ENCODE data around the gene INSR.
"Not testable (repeated sequence)": the region's sequence is repeated elsewhere in the genome, so short reads cannot be mapped to it uniquely, and the experiment has no call there.

Gene INSR

DNA sequence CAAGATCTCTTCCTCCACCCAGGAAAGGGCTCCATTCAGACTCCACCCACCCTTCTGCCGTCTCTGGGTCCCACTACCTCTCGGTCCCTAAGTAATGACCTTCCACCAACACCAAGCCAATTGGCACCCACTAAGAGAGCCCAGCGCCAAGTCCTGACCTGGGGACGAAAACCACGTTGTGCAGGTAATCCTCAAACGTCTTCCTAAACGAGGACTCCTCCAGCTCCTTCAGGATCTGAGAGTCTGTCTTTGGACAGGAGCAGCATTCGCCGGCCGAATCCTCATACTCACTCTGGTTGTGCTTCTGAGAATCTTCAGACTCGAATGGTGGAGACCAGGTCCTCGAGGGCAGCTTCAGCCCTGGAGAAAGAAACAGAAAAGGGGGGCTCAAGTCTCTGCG lies 141.6 kb downstream of the INSR start:
- Histone ChIP-seq H3K27me3 (ENCODE audit: insufficient read depth, low read length) (no peaks in the 10 kb centered on the region), H3K36me3 (ENCODE audit: insufficient read depth, low read length) (peaks cover 3% of the 10 kb centered on the region; the same call in 1 of the 2 replicates), H3K27ac (ENCODE audit: low read depth, low read length) (no peak overlapping the region), H3K4me3 (ENCODE audit: low read length) (no peak overlapping the region), H3K9ac (ENCODE audit: low read depth, low read length) (no peak overlapping the region), H3K9me3 (ENCODE audit: insufficient read depth, low read depth, low read length) (no peaks in the 10 kb centered on the region), H3K4me1 (ENCODE audit: insufficient read depth, low read length) (no peaks in the 10 kb centered on the region)
- 89% methylated on average over 12 of the region's 13 CpGs for whole genome bisulfite sequencing

GRCh38 chr19:7149956-7150705 lies 144.1 kb downstream of the INSR start:
- no peak overlapping the region for H3K9ac ChIP-seq (ENCODE audit: low read depth, low read length)
- no peaks in the 10 kb centered on the region for H3K4me1 ChIP-seq (ENCODE audit: insufficient read depth, low read length)
- peaks cover 9% of the 10 kb centered on the region; the same call in 1 of the 2 replicates for H3K9me3 ChIP-seq (ENCODE audit: insufficient read depth, low read depth, low read length)
- H3K27me3 ChIP-seq (ENCODE audit: insufficient read depth, low read length): no peaks in the 10 kb centered on the region
- 92% methylated on average over 23 of the region's 24 CpGs for WGBS
- H3K4me3 ChIP-seq (ENCODE audit: low read length): no peak overlapping the region
- peaks cover 3% of the 10 kb centered on the region; the same call in 1 of the 2 replicates for H3K36me3 ChIP-seq (ENCODE audit: insufficient read depth, low read length)
- H3K27ac ChIP-seq (ENCODE audit: low read depth, low read length): no peak overlapping the region

- not testable (repeated sequence) for H3K9me3 ChIP-seq (ENCODE audit: insufficient read depth, low read depth, low read length); H3K4me1 ChIP-seq (ENCODE audit: insufficient read depth, low read length); H3K27me3 ChIP-seq (ENCODE audit: insufficient read depth, low read length); H3K27ac ChIP-seq (ENCODE audit: low read depth, low read length); H3K4me3 ChIP-seq (ENCODE audit: low read length); H3K36me3 ChIP-seq (ENCODE audit: insufficient read depth, low read length); H3K9ac ChIP-seq (ENCODE audit: low read depth, low read length)
- WGBS: 99% methylated on average over 8 of the region's 10 CpGs
Observed at GRCh38 chr19:7147119-7147675, 147.0 kb downstream of the INSR start.

GRCh38 chr19:7146086-7146485 lies 148.1 kb downstream of the INSR start:
- 100% methylated on average over 5 of the region's 5 CpGs for WGBS
- H3K4me3 ChIP-seq (ENCODE audit: low read length); H3K4me1 ChIP-seq (ENCODE audit: insufficient read depth, low read length); H3K27ac ChIP-seq (ENCODE audit: low read depth, low read length); H3K9ac ChIP-seq (ENCODE audit: low read depth, low read length); H3K27me3 ChIP-seq (ENCODE audit: insufficient read depth, low read length); H3K9me3 ChIP-seq (ENCODE audit: insufficient read depth, low read depth, low read length): not testable (repeated sequence)
- peaks cover 15% of the 10 kb centered on the region for H3K36me3 ChIP-seq (ENCODE audit: insufficient read depth, low read length)

DNA sequence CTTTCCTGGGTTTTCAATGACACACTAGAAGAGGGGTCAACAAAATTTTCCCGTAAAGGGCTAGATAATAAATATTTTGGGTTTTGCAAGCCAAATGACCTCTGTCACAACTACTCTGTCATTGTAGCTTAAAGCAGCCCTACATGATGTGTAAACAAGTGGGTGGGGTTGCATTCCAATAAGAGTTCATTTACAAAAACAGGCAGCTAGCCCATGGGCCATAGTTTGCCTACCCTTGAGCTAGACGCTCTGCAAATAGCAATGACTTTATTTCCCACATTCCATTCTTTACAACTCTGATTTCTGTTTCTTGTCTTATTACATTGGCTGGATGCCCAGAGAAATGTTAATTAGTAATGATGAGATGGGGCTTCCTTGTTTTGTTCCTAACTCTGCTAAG lies 148.7 kb downstream of the INSR start:
- 88% methylated on average over 2 of the region's 2 CpGs for WGBS
- H3K4me3 ChIP-seq (ENCODE audit: low read length): no peak overlapping the region
- H3K27me3 ChIP-seq (ENCODE audit: insufficient read depth, low read length): no peaks in the 10 kb centered on the region
- H3K9ac ChIP-seq (ENCODE audit: low read depth, low read length): no peak overlapping the region
- H3K4me1 ChIP-seq (ENCODE audit: insufficient read depth, low read length): no peaks in the 10 kb centered on the region
- H3K9me3 ChIP-seq (ENCODE audit: insufficient read depth, low read depth, low read length): peaks cover 9% of the 10 kb centered on the region; the same call in 1 of the 2 replicates
- no peak overlapping the region for H3K27ac ChIP-seq (ENCODE audit: low read depth, low read length)
- H3K36me3 ChIP-seq (ENCODE audit: insufficient read depth, low read length): peaks cover 19% of the 10 kb centered on the region

- 96% methylated on average over 21 of the region's 22 CpGs for WGBS
- Histone ChIP-seq H3K36me3 (ENCODE audit: insufficient read depth, low read length) (peaks cover 33% of the 10 kb centered on the region), H3K27me3 (ENCODE audit: insufficient read depth, low read length) (no peaks in the 10 kb centered on the region), H3K27ac (ENCODE audit: low read depth, low read length) (no peak overlapping the region), H3K4me3 (ENCODE audit: low read length) (no peak overlapping the region), H3K4me1 (ENCODE audit: insufficient read depth, low read length) (no peaks in the 10 kb centered on the region), H3K9me3 (ENCODE audit: insufficient read depth, low read depth, low read length) (peaks cover 13% of the 10 kb centered on the region; the same call in 1 of the 2 replicates), H3K9ac (ENCODE audit: low read depth, low read length) (no peak overlapping the region)
Observed at GRCh38 chr19:7142771-7143170, 151.4 kb downstream of the INSR start.

GRCh38 chr19:7140137-7140536 lies 154.1 kb downstream of the INSR start:
- no peak overlapping the region for H3K27ac ChIP-seq (ENCODE audit: low read depth, low read length)
- H3K4me3 ChIP-seq (ENCODE audit: low read length): no peak overlapping the region
- H3K36me3 ChIP-seq (ENCODE audit: insufficient read depth, low read length): peaks cover 38% of the 10 kb centered on the region
- H3K27me3 ChIP-seq (ENCODE audit: insufficient read depth, low read length): no peaks in the 10 kb centered on the region
- no peak overlapping the region for H3K9ac ChIP-seq (ENCODE audit: low read depth, low read length)
- peaks cover 5% of the 10 kb centered on the region; the same call in 1 of the 2 replicates for H3K9me3 ChIP-seq (ENCODE audit: insufficient read depth, low read depth, low read length)
- no peaks in the 10 kb centered on the region for H3K4me1 ChIP-seq (ENCODE audit: insufficient read depth, low read length)
- WGBS: 100% methylated on average over 1 of the region's 2 CpGs

GRCh38 chr19:7139095-7139494 lies 155.1 kb downstream of the INSR start:
- Histone ChIP-seq H3K4me1 (ENCODE audit: insufficient read depth, low read length) (no peaks in the 10 kb centered on the region), H3K36me3 (ENCODE audit: insufficient read depth, low read length) (peaks cover 38% of the 10 kb centered on the region), H3K27ac (ENCODE audit: low read depth, low read length) (no peak overlapping the region), H3K27me3 (ENCODE audit: insufficient read depth, low read length) (no peaks in the 10 kb centered on the region), H3K9me3 (ENCODE audit: insufficient read depth, low read depth, low read length) (peaks cover 5% of the 10 kb centered on the region; the same call in 1 of the 2 replicates), H3K4me3 (ENCODE audit: low read length) (no peak overlapping the region), H3K9ac (ENCODE audit: low read depth, low read length) (no peak overlapping the region)
- 100% methylated on average over 1 of the region's 1 CpG for WGBS

DNA sequence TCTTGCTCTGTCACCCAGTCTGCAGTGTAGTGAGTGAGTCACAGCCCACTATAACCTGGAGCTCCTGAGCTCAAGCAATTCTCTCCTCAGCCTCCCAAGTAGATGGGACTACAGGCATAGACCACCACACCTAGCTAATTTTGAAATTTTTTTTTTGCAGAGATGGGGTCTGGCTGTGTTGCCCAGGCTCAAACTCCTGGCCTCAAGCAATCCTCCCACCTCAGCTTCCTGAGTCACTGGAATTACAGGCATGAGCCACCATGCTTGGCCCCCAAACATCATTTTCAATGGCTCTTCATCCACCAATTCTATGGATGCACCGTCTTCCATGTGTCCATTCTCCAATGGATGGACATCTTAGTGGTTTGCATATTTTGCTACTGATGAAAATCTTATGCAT lies 155.8 kb downstream of the INSR start:
- 100% methylated on average over 1 of the region's 1 CpG for WGBS
- H3K9me3 ChIP-seq (ENCODE audit: insufficient read depth, low read depth, low read length): peaks cover 5% of the 10 kb centered on the region; the same call in 1 of the 2 replicates
- H3K27ac ChIP-seq (ENCODE audit: low read depth, low read length): no peak overlapping the region
- no peaks in the 10 kb centered on the region for H3K4me1 ChIP-seq (ENCODE audit: insufficient read depth, low read length)
- no peak overlapping the region for H3K9ac ChIP-seq (ENCODE audit: low read depth, low read length)
- no peak overlapping the region for H3K4me3 ChIP-seq (ENCODE audit: low read length)
- H3K27me3 ChIP-seq (ENCODE audit: insufficient read depth, low read length): no peaks in the 10 kb centered on the region
- peaks cover 38% of the 10 kb centered on the region for H3K36me3 ChIP-seq (ENCODE audit: insufficient read depth, low read length)

- 96% methylated on average over 2 of the region's 2 CpGs for WGBS
- Histone ChIP-seq H3K27ac (ENCODE audit: low read depth, low read length) (no peak overlapping the region), H3K27me3 (ENCODE audit: insufficient read depth, low read length) (no peaks in the 10 kb centered on the region), H3K36me3 (ENCODE audit: insufficient read depth, low read length) (peaks cover 34% of the 10 kb centered on the region), H3K4me3 (ENCODE audit: low read length) (no peak overlapping the region), H3K9ac (ENCODE audit: low read depth, low read length) (no peak overlapping the region), H3K9me3 (ENCODE audit: insufficient read depth, low read depth, low read length) (peaks cover 5% of the 10 kb centered on the region; the same call in 1 of the 2 replicates), H3K4me1 (ENCODE audit: insufficient read depth, low read length) (no peaks in the 10 kb centered on the region)
Observed at GRCh38 chr19:7137120-7137519, 157.1 kb downstream of the INSR start.

DNA sequence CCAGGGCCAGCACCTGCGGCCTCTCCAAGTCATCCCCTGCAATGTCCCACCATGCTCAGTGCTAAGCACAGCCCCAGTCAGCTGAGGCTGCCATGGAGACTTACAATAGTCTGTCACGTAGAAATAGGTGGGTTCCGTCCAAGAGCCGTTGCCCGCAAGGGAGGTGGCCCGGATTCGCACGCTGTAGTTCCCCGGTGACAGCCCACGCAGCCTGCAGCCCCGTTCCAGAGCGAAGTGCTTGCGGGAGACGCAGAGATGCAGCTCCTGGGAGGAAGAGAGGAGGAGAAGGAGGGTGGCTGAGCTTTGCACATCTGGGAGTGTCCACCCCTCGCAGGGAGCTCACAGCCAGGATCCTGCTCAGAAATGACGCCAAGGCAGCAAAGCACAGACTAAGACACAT lies 162.2 kb downstream of the INSR start:
- peaks cover 28% of the 10 kb centered on the region for H3K36me3 ChIP-seq (ENCODE audit: insufficient read depth, low read length)

More for the DNA sequence above, 162.2 kb downstream of the INSR start:
- 95% methylated on average over 16 of the region's 16 CpGs for WGBS
- Histone ChIP-seq H3K27ac (ENCODE audit: low read depth, low read length) (no peak overlapping the region), H3K9me3 (ENCODE audit: insufficient read depth, low read depth, low read length) (no peaks in the 10 kb centered on the region), H3K27me3 (ENCODE audit: insufficient read depth, low read length) (no peaks in the 10 kb centered on the region), H3K4me1 (ENCODE audit: insufficient read depth, low read length) (no peaks in the 10 kb centered on the region), H3K9ac (ENCODE audit: low read depth, low read length) (no peak overlapping the region), H3K4me3 (ENCODE audit: low read length) (no peak overlapping the region)

Measured in HUES64 (cell line).